Stimulated activated CD4-positive, alpha-beta T cell treated with anti-CD3 and anti-CD28 coated beads, Interleukin-15, amount 100 ng/mL, for 48 hours (primary cell): Measurements from ENCODE around the gene CCP110.

ENCODE experiments used
- DNase-seq, 2 donors: peaks; one replicate each; pipeline ENCODE4 v3.0.0-alpha.2; 2020; ENCODE audit warnings: low read depth in 2 of 2

Gene CCP110

DNA sequence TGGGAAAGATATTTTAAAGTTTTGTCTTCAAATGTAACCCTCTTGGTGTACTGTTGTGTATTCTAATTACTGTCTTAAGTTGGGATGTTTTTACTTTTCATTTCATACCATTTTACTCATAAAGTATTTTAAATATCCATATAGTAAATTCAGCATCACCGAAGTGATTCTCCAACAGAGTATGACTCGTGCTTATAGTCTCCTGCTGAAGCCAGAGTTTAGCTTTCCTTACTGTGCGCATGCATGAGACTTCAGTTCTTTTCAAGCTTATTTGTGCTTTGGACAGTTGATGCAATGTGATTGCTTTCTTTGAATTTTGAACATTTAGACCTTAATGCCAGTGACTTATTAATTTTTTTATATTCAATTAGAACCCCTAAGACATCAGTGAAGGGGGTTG lies 24.4 kb downstream of the CCP110 start:
- no peak for DNase-seq

DNA sequence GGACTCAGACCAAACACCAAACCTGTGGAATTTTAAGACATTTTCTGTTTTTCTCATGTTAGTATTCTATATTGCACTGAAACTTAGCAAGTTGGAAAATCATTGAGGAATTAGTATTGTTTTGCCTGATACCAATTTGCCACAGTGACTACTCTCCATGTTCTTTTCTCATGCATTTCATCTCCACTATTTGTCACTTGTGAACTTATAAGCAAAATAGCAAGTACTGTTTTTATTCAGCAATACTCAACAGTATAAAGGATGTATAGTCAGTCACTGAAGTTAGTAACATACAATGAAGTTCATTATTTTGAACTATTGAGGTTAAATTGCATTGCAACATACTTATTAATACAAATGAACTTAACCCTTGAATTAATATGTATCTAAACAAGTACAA lies 25.9 kb downstream of the CCP110 start:
- DNase-seq: no peak

DNA sequence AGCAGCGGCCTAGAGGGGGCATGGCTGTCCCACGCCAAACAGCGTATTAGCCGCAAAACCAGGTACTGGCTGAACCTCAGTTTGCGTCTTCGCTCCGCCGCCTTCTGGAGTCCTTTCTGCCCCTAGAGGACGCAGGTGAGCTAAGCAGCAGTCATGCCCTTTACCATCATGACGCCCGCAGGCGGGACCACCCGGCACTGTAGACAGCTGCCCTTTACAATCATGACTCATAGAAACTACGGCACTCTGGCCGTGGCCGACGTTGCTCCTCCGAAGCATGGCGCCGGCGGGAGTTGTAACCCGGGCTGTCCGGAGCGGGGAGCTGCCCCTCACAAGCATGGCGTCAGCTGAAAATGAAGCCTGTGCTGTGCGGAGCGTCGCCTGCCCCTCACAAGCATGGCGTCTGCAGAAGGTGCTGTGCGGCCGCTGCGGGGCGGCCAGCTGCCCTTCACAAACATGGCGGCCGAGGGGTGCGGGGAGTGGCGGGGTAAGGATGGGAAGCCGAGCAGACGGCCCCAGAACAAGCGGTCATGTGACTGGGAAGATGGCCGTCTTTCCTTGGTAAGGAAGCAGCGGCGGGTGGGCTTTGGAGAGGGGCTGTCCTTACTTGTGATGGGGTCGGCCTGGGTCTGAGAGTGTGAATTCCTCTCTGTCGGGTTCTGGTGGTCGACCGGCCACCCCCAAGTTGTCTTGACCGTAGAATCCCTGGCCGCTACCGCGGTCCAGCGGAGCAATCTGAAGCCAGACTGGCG lies 31.6 kb downstream of the CCP110 start, which contains the start of gene VPS35L:
Gene VPS35L, plus strand, starts transcription at position 518 of the 752 bp plus-strand sequence. Its CDS starts 27 bp downstream, at position 545.
- DNase-seq: peak; percentile 91 to 92

DNA sequence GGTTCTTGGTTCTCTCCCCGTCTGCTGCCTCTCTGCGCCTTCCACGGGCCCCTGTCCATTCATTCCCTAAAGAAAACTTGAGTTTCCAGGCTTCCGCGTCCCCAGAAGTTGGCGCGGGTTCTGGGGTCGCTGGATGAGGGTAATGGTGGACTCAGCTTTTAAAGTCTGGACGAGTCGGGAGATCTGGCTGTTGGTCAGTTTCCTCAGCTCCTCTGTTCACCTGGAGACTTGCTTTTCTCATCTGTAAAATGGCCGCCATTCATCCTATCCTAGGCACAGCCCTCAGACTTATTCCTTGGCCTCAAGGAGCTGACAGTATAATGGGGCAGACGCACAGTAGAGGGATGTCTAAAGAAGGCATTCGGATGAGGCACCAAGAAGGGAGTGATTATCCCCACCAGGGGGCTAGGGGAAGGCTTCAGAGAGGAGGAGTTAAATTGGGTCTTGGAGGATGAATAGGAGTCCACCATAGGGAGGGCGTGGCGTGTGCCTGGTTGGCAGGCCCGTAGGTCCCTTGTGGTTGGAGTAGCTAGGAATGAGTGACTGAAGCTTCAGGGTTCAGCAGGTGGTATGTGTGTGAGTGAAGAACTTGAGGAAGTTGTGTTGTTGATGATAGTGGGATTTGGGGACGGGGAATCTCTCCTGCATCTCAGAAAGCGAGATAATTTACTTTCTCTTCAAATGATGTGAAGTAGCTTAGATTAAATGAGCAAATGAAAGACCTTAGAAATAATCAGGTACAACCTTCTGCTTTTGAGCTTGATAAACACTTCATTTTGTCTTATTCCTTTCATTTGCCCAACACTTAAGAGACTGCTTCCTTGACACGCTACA lies 32.4 kb downstream of the CCP110 start:
- DNase-seq: peak; percentile 11 to 12

DNA sequence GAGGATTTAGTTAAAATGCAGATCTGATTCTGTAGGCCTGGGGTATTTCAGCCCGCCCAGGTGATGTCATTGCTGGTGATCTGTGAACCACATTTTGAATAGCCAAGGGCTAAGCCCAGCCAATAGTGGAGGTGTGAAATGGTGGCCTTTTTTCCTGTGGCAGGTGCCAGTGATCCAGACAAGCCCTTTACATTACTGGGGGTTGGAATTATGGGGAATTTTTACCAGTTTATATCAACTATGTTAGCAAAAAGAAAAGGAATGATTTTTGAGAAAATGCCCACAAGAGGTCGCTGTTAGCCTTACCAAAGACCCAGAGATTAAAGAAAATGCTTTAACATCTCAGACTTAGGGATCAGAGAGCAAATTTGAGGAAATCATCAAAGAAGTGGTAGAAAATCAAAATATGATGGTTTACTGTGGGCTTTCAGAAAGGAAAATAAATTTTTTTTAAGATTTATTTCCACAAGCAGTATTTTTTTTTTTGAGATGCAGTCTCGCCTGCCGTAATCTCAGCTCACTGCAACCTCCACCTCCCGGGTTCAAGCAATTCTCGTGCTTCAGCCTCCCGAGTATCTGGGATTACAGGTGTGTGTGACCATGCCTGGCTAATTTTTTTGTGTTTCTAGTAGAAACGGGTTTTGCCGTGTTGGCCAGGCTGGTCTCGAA lies 35.6 kb downstream of the CCP110 start:
- DNase-seq: no peak

DNA sequence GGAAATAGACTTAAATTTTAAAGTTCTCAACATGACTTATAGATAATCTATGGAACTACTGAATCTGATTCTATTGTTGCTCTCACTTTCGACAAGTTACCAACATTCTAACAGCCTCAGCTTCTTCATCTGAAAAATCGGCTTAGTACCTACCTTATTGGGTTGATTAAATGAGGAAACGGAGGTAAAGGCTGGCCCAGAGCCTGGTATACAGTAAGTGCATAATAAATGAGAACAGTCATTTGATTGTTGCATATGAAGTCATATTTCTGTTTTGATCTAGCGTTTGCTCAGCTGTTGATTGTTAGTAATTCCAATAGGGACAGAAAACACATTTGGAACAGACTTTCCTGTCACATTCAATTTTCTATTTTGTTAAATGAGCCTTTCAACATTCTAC lies 36.3 kb downstream of the CCP110 start:
- DNase-seq: no peak

DNA sequence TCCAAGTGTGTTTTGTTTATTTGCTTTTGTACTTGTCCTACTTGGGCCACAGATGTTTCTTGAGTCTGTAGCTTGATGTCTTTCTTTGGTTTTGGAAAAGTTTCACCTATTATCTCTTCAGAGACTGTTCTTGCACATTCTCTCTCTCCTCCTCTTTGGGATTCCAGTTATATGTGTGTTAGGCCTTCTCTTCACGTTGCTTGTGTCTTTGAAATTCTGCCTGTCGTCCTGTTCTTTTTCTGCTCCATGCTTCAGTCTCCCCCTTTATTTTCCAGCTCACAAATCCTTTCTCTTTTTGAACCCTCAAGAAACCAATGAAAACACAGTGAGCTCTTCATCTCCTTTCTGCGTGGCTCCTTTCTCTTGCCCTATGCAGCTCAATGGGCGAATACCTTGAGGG lies 39.6 kb downstream of the CCP110 start:
- DNase-seq: no peak

DNA sequence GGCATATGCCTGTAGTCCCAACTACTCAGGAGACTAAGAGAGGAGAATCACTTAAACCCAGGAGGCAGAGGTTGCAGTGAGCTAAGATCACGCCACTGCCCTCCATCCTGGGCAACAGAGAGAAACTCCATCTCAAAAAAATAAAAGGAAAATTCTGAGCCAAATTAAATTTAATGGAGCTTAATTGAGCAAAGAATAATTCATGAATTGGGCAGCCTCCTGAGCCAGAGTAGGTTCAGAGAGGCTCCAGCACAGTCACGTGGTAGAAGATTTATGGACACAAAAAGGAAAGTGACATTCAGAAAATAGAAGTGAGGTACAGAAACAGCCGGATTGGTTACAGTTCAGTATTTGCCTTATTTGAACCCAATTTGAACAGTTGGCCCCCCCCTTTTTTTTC lies 42.6 kb downstream of the CCP110 start:
- no peak for DNase-seq

DNA sequence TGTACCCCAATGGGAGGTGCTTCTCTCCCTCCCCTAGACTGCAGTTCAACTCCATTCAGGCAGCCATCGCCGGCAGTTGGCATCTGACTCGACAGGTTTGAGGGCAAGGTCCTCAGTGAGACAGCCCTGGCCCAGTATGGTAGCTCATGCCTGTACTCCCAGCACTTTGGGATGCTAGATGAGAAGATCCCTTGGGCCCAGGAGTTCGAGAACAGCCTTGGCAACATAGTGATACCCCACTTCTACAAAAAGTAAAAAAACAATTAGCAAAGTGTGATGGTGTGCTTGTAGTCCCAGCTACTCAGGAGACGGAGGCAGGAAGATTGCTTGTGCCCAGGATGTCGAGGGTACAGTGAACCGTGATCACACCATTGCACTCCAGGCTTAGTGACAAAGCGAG lies 43.8 kb downstream of the CCP110 start:
- DNase-seq: no peak

DNA sequence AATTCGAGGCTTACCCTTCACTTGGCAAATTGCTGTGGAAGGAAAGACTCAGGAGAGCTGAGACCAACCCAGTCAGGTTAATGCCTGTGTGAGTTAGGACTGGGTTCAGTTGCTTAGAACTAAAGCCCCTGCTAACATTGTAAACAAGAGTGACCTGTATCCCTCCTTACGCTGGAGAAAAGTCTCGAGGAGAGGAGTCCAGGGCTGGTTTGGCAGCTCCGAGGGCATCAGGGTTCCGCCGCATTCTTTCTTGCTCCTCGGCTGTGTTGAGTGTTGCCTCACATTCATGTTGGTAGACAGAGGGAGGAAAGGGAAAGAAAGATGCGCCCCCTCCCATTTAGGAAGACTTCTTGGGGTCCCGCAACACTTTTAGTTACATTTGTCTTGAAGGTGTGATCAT lies 50.3 kb downstream of the CCP110 start:
- DNase-seq: no peak

DNA sequence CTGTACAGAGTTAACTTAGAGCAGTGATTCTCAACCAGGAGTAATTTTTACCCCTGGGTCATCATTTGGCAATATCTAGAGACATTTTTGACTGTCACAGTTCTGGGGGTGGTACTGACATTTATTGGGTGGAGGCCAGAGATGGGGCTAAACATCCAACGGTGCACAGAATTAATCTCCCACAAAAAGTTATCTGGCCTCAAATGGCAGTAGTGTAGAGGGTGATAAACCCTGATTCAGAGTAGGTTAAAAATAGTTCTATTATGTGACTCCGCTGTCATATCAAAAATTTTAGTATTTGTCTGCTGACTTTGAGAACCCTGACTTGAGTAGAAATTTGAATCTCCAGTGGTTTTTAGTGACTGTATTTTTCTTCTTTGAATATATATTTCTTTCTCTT lies 50.9 kb downstream of the CCP110 start:
- DNase-seq: no peak

DNA sequence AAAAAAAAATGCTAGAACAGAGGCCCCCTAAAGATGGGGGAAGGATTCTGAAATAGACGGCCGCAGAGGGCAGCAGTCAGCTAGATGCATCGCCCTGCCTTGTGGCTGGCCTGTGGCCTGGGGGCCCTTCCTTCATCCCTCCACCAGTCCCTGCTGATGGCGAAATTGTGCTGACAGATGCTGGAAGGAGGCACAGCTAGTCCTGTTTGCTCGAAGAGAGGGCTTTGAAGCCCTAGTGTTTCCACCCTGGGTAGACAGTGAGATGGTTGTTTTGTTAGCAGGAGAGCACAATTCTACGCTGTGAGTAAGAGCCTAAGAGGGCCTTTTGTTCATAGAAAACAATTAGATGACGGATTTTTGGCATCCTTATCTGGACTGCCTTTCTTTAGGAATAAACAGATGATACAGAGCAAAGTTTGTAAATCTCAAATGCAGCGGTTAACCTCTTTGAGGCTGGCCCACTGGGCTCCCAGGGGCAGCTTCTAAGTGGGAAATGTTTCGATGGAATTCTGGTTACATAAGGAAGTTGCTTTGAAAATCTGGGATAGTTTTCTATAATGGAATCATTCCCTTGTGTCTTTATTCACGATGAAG lies 54.7 kb downstream of the CCP110 start:
- DNase-seq: no peak

DNA sequence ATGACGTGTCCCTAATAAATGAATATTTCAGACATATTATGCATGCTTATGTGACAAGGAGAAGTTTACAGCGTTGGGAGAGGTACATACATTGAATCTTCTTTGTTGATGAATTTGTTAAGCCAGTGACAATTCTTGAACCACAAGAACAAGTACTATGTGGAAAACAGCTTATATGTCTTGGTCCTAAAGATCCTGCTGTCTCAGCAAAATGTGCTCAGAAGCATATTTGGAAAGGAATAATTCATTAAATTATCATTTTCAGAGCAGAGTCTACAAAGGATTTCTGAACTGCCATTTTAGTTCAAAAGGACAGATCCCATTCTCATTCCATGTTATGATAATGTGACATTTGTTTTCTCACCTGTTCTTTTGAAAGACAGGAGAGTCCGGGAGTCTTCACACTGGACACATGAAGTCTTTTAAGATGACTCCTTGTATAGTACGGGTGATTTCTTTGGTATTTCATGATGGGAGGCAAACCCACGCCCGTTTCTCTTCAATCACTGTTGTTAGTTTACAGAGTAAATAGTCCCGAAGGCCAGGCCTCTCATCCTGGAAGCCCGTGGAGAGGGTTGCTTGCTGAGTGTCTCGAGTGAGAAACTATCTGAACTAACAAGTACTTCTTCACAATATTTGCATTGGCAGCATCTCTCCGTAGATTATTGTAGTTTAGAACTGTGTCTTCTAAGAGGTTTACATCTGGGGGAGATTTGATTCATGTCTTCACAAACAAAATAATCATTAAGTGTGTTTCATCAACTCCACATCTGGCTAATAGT lies 58.5 kb downstream of the CCP110 start:
- no peak for DNase-seq

DNA sequence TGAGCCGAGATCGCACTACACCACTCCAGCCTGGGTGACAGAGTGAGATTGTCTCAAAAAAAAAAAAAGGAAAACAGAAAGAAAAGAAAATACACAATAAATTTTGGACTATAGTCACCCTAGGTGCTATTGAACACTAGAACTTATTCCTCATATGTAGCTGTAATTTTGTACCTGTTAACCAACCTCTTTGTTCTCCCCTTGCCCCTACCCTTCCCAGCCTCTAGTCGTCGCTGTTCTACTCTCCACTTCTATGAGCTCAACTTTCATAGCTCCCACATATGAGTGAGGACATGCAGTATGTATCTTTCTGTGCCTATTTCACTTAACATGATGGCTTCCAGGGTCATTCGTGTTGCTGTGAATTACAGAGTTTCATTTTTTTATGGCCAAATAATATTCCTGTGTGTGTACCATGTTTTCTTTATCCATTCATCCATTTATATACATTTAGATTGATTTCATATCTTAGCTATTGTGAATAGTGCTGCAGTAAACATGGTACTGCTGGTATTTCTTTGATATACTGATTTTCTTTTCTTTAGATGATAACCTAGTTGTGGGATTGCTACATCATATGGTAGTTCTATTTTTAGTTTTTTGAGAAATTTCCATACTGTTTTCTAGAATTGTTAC lies 60.0 kb downstream of the CCP110 start:
- DNase-seq: peak in 1 of 2 donors; percentile 14

DNA sequence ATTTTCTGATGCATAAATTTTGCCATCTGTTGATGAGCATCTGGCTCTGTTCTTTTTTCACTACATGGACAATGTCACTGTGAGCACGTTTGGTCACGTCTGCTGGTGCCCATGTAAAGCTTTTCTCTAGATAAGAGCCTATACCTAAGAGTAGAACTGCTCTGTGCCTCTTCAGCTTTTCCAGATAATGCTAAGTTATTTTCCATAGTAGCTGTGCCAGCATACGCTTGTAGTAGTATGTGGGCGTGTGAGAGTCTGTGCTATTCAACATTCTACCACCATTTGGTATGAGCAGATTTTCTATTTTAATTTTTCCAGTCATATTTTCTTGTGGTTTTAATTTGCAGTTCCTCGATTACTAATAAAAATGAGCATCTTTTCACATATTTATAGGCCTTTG lies 64.9 kb downstream of the CCP110 start:
- no peak for DNase-seq

DNA sequence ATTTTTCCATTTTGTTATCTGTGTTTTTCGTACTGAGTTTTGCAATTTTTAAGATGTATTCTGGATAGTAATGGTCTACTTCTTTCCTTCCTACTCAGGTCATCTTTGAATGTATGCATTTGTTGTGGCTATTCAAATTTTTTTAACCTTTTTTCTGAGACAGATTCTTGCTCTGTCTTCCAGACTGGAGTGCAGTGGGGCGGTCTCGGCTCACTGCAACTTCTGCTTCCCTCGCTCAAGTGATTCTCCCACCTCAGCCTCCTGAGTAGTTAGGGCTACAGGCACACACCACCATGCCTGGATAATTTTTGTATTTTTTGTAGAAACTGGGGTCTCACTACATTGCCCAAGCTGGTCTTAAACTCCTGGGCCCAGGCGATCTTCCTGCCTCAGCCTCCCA lies 65.4 kb downstream of the CCP110 start:
- DNase-seq: no peak

DNA sequence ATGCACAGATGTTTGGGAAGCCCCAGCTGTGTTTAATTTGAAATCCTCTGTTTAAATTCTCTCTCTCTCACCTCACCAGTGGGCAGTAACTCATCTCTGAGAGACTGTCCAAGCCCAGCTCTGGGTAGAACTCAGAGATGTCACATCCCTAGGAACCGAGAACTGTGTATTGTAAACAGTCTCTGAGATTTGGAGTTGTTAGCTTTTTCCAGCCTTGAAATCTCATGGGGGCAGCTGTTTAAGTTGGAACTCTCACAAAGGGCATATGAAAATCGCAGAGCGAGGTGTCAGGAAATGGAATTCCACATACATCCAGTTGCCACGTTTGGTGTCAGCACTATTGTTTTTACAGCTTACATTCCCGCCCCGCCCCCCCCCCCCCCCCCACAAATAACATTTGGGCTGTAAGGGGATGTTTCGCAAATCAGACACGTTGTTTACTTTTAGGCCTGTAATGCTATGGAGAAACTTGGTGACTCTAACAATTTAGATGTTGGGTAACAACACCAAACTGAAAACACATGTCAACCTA lies 66.1 kb downstream of the CCP110 start:
- no peak for DNase-seq

DNA sequence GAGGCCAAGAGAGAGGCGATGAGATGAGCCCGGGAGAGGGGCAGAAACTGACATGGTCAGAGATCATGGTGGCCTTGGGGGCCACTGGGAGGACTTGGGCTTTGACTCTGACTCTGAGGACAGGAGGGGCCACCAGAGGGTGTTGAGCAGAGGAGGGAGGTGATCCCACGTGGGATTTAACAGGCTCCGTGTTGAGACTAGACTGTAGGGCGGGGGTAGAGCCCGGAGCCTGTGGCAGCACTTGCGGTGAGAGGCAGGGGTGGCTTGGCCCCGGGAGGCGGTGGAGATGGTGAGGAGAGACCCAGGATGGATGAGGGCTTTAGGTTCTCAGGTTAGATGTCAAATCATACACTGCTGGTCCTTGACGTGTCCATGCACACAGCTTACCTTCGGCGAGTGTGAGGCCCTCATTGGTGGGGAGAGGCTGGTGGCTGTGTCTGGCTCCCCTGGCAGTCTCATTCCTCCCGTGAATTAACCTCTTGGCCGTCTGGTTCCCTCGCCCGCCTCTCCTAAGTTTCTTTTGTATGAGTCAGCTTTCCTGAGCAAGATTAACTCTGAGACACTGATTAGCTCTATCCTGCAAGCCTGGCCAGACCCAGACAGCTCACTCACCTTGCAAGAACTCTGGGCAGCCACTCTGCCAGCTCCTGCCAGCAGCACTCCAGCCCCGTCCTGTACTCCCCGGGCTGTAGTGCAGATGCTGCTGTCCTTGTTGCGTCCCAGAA lies 71.5 kb downstream of the CCP110 start:
- no peak for DNase-seq

DNA sequence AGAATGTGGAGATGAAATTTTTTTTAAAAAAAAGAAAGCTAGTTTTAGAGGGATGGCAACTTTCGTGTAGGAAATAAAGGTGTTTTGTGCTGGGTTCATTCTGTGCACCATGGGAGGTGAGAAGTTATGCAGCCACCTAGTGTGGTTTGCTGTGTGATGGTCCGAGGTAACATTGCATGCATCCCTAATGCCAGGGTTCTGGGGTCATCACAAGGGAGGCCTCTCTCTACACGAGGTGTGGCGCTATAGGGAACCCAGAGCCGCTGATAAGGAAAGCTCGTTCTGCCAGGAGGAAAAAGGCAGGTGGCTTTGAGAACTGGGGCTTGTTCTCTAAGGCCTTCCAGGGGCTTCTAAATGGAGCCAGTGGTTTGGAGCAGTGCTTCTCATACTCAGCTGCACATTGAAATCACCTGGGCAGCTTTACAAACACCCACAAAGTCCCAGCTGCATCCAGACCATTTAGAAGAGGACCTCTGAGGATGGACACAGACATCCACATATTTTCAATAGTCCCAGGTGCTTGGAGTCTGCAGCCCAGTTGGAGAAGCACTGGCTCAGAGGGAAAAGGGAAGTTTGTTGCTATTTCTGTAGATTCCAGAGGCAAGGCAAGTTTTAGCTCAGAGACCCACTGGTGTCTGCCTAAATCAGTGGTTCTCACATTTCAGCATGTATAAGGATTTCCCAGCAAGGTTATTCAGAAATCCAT lies 75.2 kb downstream of the CCP110 start:
- DNase-seq: no peak
